ENCODE results near the gene GSDMA.
"Not testable (repeated sequence)": the region's sequence is repeated elsewhere in the genome, so short reads cannot be mapped to it uniquely, and the experiment has no call there.

The GSDMA gene

GRCh38 chr17:39994448-39994847 lies 31.6 kb downstream of the GSDMA start:
- DNase-seq: no peak

GRCh38 chr17:39995438-39995837 lies 32.6 kb downstream of the GSDMA start:
- DNase-seq: no peak

- DNase-seq: no peak
Observed at GRCh38 chr17:39996162-39996561, 33.4 kb downstream of the GSDMA start.

- DNase-seq: no peak
Observed at GRCh38 chr17:39996800-39997199, 34.0 kb downstream of the GSDMA start.

GRCh38 chr17:39997543-39997942 lies 34.7 kb downstream of the GSDMA start:
- DNase-seq: no peak

GRCh38 chr17:39999067-39999466 lies 36.3 kb downstream of the GSDMA start:
- no peak for DNase-seq

- DNase-seq: no peak
Observed at GRCh38 chr17:40000161-40000560, 37.4 kb downstream of the GSDMA start.

GRCh38 chr17:40001335-40001734 lies 38.5 kb downstream of the GSDMA start:
- DNase-seq: not testable (repeated sequence)

- DNase-seq: no peak
Observed at GRCh38 chr17:40004072-40004471, 41.3 kb downstream of the GSDMA start.

GRCh38 chr17:40004712-40005111 lies 41.9 kb downstream of the GSDMA start:
- DNase-seq: no peak

GRCh38 chr17:40005520-40005919 lies 42.7 kb downstream of the GSDMA start:
- DNase-seq: no peak

- DNase-seq: not testable (repeated sequence)
Observed at GRCh38 chr17:40010946-40011500, 48.2 kb downstream of the GSDMA start.

- DNase-seq: not testable (repeated sequence)
Observed at GRCh38 chr17:40012017-40012647, 49.3 kb downstream of the GSDMA start.

- no peak for DNase-seq
Observed at GRCh38 chr17:40014375-40014980, 51.7 kb downstream of the GSDMA start.

GRCh38 chr17:40015005-40015997 lies 52.5 kb downstream of the GSDMA start, which contains the start of gene CSF3:
Gene CSF3 (plus strand): TSS chr17:40015440. CDS start chr17:40015475, 35 bp downstream.
- no peak for DNase-seq

- DNase-seq: no peak
Observed at GRCh38 chr17:40015998-40016985, 53.5 kb downstream of the GSDMA start.

GRCh38 chr17:40017422-40018080 lies 54.7 kb downstream of the GSDMA start:
- no peak for DNase-seq

- DNase-seq: peak in 2 of 56 donors; percentile 6 to 7
Observed at GRCh38 chr17:40018211-40019121, 55.7 kb downstream of the GSDMA start.
